GM19452 (cell line): ENCODE data around the gene FRRS1.

Experiments
- ATAC-seq: cut with Tn5 transposase; IDR thresholded peaks from one replicate; pipeline ENCODE4 v1.9.1; 2021; ENCODE audit not compliant: unreplicated experiment

FRRS1 gene

DNA sequence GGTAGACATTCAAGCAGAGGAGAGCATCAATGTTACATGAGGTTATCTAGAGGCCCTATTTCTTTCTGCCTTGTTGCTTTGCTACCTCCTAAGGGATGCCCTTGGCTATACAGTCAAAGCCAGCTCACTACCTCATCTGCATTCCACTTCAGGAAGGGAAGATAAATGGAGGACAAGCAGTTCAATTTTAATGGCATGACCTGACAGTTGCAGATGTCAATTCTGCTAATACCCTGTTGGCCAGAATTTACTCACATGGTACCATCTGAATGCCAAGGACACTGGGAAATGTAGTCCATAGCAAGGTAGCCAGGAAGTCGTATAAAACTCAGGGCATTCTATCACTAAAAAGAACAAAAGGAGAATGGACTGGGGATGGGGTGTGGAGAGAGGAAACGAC is 89.0 kb downstream of the FRRS1 start:
- no peak for ATAC-seq

DNA sequence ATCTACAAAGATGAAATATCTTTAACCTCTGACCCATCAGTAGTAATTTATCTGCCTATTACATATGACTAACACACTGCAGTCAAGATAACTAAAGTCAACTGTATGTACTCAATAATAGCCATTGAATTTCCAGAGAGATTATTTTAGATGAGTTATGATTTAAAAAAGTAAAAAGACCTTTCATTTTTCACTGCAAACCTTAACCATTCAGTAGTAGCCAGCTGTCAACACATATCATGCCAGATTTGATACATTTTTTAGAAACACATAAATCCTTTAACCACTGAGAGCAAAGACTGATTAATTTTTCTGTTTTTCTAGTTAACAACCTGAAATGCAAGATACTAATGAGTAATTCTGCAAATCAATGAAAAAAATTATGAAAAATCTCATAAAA is 89.6 kb downstream of the FRRS1 start:
- ATAC-seq = no peak

DNA sequence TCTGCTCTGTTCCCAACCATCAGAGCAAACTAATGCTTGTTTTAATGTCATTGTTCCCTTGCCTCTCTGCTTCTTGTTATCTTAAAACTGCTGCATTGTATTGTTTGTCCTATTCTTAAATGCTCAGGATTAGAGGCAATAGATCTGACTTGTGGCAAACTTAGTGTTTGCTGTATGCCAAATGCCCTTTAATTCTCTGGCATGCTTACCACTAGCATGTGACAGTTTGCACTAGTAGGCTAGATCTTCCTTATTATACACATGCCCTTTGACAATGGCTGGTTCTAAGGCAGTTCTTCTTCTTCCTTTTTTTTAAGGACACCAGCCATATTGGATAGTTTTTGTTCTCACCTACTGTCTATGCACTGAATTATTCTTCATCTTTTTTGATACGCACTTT is 90.4 kb downstream of the FRRS1 start:
- ATAC-seq = no peak

DNA sequence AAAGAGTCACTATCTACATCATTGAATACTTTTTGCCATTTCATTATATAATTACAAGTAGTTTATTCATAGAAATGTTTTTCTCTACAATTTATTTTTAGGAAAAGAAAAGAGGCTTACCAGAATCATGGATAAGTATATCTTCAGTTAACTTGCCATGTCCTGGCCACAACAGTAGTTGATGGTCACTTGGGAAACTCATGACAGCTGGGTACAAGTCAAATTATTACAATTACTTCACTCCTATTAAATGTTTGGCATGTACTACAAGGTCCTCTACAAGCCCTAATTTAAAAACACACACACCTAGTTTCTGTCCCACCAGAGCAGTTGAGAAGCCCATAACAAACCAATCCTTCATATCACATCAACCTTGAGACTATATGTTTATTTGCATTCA is 91.1 kb downstream of the FRRS1 start:
- ATAC-seq = no peak

DNA sequence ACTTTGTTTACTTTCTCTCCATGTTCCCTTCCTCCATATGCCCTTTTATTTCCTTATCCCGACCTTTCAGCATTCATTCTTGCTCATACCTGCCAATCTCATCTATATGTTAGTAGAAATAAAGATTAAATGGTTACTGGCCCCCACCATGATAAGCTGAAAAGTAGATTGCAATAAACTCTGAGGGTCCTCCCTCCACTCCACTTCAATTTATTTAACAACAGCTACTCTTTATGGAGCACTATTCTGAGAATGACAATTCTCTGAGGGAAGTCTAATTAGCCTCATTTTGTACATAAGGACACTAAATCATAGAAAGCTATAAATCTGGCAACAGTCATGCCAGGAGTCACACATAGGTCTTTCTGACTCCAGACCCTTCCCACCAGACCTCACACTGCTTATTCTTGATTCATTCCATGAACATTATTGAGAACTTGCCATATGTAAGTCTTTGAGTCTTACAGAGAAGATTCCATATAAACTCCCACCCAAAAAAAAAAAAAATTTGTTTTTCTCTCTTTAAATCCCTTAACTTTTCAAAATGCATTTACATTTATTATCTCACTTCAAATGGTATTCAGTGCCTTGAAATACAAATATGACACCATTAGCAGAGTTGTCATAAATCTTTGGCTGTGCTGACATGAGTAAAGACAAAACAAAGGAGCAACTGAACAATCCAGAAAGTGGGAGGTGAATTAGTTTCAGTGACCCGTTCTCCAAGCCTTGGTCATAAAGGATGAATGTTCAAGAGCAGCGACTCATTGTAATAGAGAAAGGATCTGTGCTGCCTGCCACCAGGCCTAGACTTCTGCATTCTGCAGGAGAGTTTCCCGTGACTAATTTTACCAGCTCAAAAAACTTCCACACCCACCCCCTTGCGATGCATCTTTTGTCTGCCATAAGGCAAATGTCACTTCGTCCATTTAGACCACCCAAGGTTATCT is 92.0 kb downstream of the FRRS1 start:
- ATAC-seq = no peak

DNA sequence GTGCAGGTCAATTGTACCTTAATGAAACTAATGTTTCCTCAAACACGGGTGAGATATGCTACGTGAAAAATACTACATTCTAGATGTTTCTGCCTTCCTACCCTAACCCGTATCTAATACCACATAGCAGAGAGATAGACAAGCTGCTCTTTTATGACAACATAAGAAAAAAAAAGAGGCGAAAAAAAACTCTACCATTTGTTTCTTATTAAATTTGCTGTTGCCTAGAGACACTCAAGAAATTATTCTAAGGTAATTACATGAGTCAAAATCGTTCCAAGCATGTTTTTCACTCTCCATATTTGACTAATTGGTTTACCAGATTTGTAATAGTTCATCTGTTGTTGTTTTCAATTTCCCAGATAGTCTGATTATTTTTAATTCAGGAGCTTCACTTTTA is 93.1 kb downstream of the FRRS1 start:
- no peak for ATAC-seq

DNA sequence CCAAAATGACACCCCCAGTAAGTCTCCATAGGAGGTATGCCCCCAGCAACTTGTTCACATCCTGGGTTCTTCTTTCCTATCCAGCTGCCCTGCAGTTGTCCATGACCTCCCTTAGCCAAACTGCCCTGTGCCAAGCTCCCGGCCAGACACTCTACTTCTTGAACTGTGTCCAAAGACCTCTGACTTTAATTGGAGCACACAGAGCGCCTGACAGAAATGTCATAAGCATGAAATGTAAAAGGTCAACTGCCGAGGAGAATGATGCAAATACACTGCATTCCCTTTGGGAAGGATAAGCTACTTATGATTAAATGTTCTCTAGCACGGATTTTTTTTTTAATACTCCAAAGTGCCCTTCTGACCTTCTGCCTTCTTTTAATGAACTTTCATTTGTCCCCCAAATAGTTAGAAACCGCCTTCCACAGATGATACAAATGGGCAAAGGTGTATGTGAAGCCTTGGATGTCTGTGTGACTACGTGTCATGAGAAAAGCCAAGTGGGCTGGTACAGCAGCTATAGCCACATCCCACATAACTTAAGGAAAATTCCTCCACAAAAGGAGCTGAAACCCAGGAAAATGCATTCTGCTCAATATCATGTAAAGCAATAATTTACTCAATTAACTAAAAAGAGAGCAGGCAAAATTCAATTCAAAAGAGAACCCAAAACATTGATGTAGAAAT is 93.8 kb downstream of the FRRS1 start:
- ATAC-seq = no peak

DNA sequence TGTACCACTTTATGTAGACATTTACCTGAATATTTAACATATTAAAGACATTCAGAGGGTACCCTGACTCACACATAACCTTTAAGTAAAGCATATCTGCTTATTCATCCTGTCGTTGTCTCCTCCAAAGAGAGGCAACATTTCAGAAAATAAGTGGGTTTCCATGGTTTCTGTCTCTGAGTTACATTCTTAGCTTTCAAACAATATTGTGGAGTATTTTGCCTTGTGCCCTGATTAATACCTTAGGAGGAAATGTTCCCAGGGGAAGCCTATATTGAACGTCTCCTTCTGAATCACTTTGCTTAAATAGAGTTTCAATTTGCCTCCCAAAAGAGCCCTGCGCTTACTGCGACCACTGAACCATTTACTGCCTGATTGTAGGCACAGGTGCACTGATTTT is 94.4 kb downstream of the FRRS1 start:
- no peak for ATAC-seq

DNA sequence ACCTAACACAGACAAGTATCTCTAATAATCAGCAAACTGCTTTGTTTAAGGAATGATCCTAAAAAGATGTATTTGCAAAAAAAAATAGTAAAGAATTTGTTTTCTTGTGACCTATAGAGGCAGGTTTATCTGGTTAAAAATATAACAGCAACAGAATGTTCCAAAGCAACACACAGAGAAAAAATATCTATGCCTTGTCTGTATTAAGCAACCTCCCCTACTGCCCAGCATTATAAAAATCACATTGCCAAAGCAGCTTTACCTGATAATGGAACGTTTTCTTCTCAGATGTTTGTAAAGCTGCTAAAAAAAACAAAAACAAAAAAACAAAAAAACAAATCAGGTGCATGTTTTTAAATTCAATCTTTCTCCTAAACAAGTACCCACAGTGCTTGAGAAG is 95.9 kb downstream of the FRRS1 start:
- no peak for ATAC-seq

DNA sequence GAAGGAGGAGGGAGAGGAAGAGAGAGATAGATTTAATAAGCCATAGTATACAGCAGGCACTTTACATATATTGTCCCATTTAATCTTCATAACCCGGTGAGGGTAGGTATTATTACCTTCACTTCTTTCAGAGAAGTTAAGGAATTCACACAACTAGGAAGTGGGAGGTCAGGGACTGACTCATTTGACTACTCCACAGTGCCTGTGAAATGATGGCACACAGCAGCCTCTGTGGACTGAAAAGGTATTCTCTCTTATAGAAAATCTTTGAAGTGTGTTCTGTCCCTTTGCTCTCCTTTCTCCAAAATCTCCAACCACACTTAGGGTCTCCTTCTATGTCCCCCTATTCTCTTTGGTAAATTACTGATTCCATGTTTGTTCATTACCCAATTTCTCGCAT is 96.6 kb downstream of the FRRS1 start:
- ATAC-seq = no peak

DNA sequence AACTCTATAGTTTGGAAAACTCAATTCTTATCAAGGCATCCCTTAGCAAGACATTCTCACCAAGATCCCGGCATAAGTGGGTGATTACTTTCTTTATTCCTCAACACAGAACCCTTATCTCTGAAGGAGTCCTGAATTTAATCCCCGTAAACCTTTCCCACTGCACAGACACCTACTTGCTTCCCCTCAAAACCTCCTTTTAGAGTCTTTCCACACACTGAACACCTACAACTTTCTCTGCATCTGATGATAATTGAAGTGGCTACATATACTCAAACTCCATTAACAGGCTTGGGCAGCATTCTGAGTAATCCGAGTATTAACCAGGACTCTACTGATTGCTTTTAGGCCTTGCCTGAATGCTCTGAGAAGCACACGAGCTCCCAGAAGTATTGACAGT is 97.1 kb downstream of the FRRS1 start:
- ATAC-seq = no peak

DNA sequence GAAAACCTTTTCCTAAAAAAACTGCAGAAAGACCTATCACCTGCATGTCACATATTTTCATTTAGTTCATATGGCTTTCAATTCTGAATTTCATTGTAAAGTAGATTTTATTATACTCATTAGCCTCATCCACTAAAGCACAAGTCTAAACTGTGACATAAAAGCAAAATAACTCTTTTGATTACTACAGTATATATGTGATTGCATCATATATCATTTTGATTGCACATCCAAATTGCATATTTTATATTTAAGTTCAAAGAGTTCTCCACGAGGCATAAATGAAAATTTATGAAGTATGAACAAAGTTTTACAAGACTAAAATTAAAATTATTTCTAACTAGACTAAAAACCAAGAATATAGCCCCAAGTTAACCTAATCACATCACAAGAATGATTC is 101.2 kb downstream of the FRRS1 start:
- no peak for ATAC-seq

DNA sequence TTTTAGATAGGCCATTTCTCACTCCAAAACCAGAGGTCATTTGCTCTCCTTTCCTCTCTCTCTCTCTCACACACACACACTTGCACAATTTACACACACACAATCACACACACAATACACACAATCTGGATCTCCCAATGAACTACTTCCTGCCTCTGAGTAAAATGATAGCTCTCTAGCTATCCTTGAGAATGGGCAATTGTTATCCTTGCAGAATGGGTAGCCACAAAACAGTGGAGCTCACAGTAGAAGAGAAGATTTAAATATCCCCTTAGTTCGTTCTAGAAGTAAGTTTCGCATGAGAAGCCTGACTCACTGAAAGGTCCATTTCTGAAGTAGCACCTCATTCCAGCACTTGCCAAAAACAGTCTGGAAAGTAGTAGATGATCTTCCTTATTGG is 102.9 kb downstream of the FRRS1 start:
- ATAC-seq = no peak

DNA sequence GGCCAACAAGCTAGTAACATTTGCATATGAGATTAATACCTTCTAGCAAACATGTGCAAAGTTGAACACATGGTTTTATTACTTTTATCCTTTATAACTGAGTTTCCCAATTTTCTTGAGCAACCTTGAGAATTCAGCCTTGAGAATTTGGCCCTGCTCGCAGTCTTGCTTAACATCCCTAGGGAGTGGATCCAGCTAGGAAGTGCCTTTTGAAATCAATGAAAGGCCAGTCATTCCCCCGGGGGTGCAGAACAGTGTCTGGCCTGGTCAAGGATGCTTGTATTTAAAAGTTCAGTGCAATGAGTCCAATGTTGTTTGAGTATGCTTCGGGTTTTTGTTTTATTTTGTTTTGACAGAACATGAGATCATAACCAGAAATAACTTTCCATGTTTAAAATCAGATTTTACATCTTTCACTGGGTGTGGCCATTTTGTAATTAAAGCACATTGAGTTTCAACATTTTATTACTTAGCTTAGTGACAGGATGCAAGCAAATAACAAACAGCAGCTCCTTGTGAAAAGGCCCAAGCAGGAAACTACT is 103.8 kb downstream of the FRRS1 start:
- ATAC-seq = no peak

DNA sequence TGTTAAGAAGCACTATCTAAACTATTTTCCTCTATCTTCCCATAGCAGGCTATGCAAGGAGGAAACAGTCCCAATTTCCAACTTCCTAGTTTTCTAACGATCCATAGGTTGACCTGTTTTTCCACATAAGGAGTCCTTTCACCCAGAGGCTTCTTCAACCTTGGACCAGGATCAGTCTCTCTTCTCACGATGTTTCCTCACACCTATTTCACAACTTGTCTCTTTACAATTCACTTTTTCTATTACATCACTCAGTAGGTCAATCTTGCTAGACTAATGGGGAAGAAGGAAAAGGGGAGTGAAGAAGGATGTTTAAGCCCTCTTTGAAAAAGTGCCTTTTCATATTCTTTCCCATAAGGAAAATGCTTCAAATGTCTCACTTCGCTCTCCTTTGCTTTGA is 104.7 kb downstream of the FRRS1 start:
- no peak for ATAC-seq

DNA sequence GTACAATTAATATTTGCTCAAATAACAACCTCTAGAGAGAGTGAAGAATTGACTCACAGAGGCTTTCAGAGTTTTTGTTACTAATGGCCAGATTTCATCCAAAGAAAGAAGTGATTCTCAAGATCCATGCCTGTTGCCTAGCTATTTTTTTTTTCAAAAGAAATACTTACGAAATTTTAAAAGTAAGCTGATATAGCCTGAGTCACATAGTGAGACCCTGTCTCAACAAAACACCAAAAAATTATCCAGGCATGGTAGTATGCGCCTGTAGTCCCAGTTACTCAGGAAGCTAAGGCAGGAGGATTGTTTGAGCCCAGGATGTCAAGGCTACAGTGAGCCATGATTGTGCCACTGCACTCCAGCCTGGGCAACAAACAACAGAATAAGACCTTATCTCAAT is 105.9 kb downstream of the FRRS1 start:
- ATAC-seq = no peak

DNA sequence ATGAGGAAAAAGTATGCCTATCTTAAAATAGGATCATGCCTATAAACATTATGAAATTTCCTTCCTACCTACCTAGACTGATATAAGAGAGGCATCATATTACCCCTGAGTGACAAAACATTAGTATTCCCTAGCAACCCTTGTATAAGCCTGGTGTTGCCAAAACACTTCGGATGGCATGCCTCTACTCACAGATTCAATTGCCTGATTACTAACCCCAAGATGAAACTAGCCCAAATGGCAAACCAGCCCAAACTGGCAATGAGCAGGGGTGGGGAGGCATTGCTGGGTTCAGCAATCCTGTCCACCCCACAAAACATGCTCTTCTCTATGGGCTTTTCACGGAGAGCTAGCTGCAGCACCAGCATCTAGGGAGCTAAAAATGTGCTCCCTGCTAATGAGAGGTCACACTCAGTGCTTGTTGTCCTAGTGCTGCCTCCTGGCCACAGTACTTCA is 106.7 kb downstream of the FRRS1 start:
- no peak for ATAC-seq
